ENCODE measurements around the gene WDR20.

The WDR20 gene

GRCh38 chr14:102246071-102246470 is 106.4 kb downstream of the WDR20 start:
- Mint-ChIP-seq H3K9me3 (no peaks in the 10 kb centered on the region), H3K4me3 (no peak overlapping the region), H3K36me3 (no peaks in the 10 kb centered on the region), H3K27me3 (no peaks in the 10 kb centered on the region), H3K27ac (no peak overlapping the region), H3K4me1 (no peaks in the 10 kb centered on the region)
- no peak for ATAC-seq (replicated peaks)
- DNase-seq: no peak

- no peak for ATAC-seq (replicated peaks)
- Mint-ChIP-seq H3K27me3 (no peaks in the 10 kb centered on the region), H3K27ac (no peak overlapping the region), H3K4me3 (no peak overlapping the region), H3K9me3 (no peaks in the 10 kb centered on the region), H3K4me1 (no peaks in the 10 kb centered on the region), H3K36me3 (no peaks in the 10 kb centered on the region)
- DNase-seq: no peak
Observed at GRCh38 chr14:102248121-102248520, 108.4 kb downstream of the WDR20 start.

- Mint-ChIP-seq H3K27ac (peak overlapping the region; percentile 56), H3K9me3 (no peaks in the 10 kb centered on the region), H3K4me3 (no peak overlapping the region), H3K4me1 (no peaks in the 10 kb centered on the region), H3K36me3 (no peaks in the 10 kb centered on the region), H3K27me3 (no peaks in the 10 kb centered on the region)
- DNase-seq (no peak), ATAC-seq (replicated peaks) (no peak)
Observed at GRCh38 chr14:102249041-102249440, 109.3 kb downstream of the WDR20 start.

- ATAC-seq (replicated peaks) (no peak), DNase-seq (no peak)
- no peak overlapping the region for H3K4me3 Mint-ChIP-seq
- no peaks in the 10 kb centered on the region for H3K9me3 Mint-ChIP-seq
- H3K36me3 Mint-ChIP-seq: no peaks in the 10 kb centered on the region
- no peaks in the 10 kb centered on the region for H3K27me3 Mint-ChIP-seq
- no peak overlapping the region for H3K27ac Mint-ChIP-seq
- H3K4me1 Mint-ChIP-seq: no peaks in the 10 kb centered on the region
Observed at GRCh38 chr14:102249981-102250380, 110.3 kb downstream of the WDR20 start.

GRCh38 chr14:102250636-102251035 is 110.9 kb downstream of the WDR20 start:
- DNase-seq (no peak), ATAC-seq (replicated peaks) (no peak)
- Mint-ChIP-seq H3K27ac (no peak overlapping the region), H3K27me3 (no peaks in the 10 kb centered on the region), H3K36me3 (no peaks in the 10 kb centered on the region), H3K9me3 (no peaks in the 10 kb centered on the region), H3K4me3 (no peak overlapping the region), H3K4me1 (no peaks in the 10 kb centered on the region)

GRCh38 chr14:102251161-102251560 is 111.5 kb downstream of the WDR20 start:
- Mint-ChIP-seq H3K27me3 (no peaks in the 10 kb centered on the region), H3K36me3 (no peaks in the 10 kb centered on the region), H3K9me3 (no peaks in the 10 kb centered on the region), H3K27ac (no peak overlapping the region), H3K4me1 (no peaks in the 10 kb centered on the region), H3K4me3 (no peak overlapping the region)
- DNase-seq: no peak
- ATAC-seq (replicated peaks): no peak

GRCh38 chr14:102252834-102253801 is 113.4 kb downstream of the WDR20 start:
- Mint-ChIP-seq H3K9me3 (no peaks in the 10 kb centered on the region), H3K27ac (no peak overlapping the region), H3K4me3 (no peak overlapping the region), H3K4me1 (no peaks in the 10 kb centered on the region), H3K36me3 (no peaks in the 10 kb centered on the region), H3K27me3 (peaks cover 0 to 4% of the 10 kb centered on the region in 2 donors)
- no peak for DNase-seq
- no peak for ATAC-seq (replicated peaks)

- no peak for DNase-seq
- Mint-ChIP-seq H3K27ac (no peak overlapping the region), H3K36me3 (no peaks in the 10 kb centered on the region), H3K4me1 (no peaks in the 10 kb centered on the region), H3K4me3 (no peak overlapping the region), H3K9me3 (no peaks in the 10 kb centered on the region), H3K27me3 (peaks cover 0 to 8% of the 10 kb centered on the region in 2 donors)
- ATAC-seq (replicated peaks): no peak
Observed at GRCh38 chr14:102255401-102256190, 115.9 kb downstream of the WDR20 start.

GRCh38 chr14:102256716-102257115 is 117.0 kb downstream of the WDR20 start:
- no peaks in the 10 kb centered on the region for H3K4me1 Mint-ChIP-seq
- H3K27ac Mint-ChIP-seq: no peak overlapping the region
- DNase-seq (no peak), ATAC-seq (replicated peaks) (no peak)
- H3K4me3 Mint-ChIP-seq: no peak overlapping the region
- H3K36me3 Mint-ChIP-seq: no peaks in the 10 kb centered on the region
- no peaks in the 10 kb centered on the region for H3K9me3 Mint-ChIP-seq
- H3K27me3 Mint-ChIP-seq: peaks cover 0 to 8% of the 10 kb centered on the region in 2 donors

- peaks cover 0 to 8% of the 10 kb centered on the region in 2 donors for H3K27me3 Mint-ChIP-seq
- no peak overlapping the region for H3K4me3 Mint-ChIP-seq
- ATAC-seq (replicated peaks): no peak
- no peaks in the 10 kb centered on the region for H3K4me1 Mint-ChIP-seq
- no peaks in the 10 kb centered on the region for H3K9me3 Mint-ChIP-seq
- H3K27ac Mint-ChIP-seq: no peak overlapping the region
- no peaks in the 10 kb centered on the region for H3K36me3 Mint-ChIP-seq
- no peak for DNase-seq
Observed at GRCh38 chr14:102258136-102258535, 118.4 kb downstream of the WDR20 start.

Measured in stimulated activated naive B cell treated with anti-CD40 and anti-IgM and Interleukin-4, amounts not matched to agents 10 μg/mL and 1 μg/mL and 100 μg/mL, for 72 hours (primary cell).